ENCODE data around the gene NEK1.

- TF ChIP-seq CTCF (IDR thresholded peaks at IDR 0.05) (no peak), ZFX (IDR thresholded peaks at IDR 0.05; ENCODE audit: borderline replicate concordance) (no peak)
Measured at GRCh38 chr4:169359961-169360360, 252.4 kb downstream of the NEK1 start.
